HL-60/S4 treated with retinoic acid at 250 ng/mL for 4 days and 3 days (cell line): ENCODE results near the gene PRDX1.

Source experiments
- in situ Hi-C: fragments of 300-500 bp; cut with MboI; formaldehyde crosslinking; loops from 2 replicates; pipeline ENCODE4 v1.7.0; 2022; ENCODE audit warnings: low sequenced_read_pairs

Gene PRDX1

GRCh38 chr1:45521413-45522323 lies at the start of gene PRDX1:
PRDX1 (minus strand) TSS chr1:45521884; CDS start chr1:45519043, 2,841 bp downstream.
- in situ Hi-C loops = no loop called here

DNA sequence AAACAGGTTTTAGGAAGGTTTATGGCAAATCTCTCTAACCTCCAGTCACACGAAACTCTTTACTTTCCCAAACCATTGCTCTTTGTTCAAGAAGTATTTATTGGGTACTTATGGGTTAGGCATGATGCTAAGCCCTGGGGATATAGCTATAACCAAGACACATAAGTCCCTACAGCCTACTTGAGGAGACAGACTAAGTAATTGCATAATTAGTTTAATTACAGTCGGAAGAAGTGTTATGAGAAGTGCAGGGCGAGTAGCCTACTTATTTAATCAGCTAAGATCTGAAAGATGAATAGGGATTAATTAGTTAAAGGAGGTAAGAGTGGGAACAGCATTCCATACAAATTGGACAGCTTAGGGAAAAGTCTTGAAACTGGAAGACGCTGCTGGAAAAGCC lies 48.9 kb upstream of the PRDX1 start:
- in situ Hi-C loops = loop anchor here (25.0 kb wide), 1 partner anchor 558 kb away; the partner anchor contains the start of genes HECTD3 and UROD

DNA sequence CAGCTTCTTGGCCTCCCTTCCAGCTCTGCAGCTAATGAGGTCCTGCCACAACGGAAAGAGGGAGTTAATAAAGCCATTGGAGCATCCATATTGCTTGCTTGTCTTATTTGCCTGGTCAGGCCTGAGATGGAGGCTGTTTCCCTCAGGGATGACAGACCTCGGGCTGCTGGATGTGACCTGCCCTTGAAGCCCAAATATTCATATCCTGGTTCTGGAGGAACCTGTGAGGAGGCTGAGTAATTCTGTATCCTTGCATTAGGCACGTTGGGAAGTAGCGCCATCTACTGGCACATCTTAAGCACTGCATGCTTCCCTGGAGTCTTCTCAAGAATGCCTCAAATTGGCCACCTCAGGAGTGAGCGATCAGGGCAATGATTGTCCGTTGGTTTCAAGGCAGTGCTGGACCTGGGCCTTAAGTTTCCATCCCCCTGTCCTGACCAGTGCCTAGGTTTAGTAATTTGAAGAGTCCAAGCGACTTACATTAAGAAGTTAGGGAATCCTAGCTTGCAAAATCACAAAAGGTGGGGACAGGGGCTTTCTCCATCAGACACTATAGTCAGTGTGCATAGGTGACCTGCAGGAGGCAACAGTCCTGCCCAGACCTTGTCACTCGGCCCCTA lies 48.4 kb upstream of the PRDX1 start:
- in situ Hi-C loops = loop anchor here (5.0 to 25.0 kb wide), 2 partner anchors 63 to 558 kb away; partner anchors contain the start of genes HECTD3 and UROD

DNA sequence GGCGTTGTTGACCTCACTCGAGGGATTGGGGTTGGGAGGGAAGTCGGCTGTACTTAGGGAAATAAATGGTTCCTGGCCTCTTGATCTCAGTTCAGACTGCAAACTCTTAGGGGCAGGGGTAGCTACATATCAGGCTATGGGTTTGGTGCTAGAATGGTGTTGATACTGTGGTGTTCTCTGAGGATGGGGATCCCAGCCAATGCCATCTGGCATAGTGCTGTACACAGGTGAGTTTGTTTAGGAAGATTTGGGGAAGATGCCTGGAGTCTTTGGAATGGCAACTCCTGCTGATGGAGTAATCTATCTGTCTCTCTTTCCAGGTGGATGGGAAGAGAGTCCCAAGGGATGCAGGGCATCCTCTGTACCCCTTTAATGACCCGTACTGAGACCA lies 47.9 kb upstream of the PRDX1 start:
- in situ Hi-C loops = loop anchor here (5.0 to 25.0 kb wide), 2 partner anchors 62 to 557 kb away; partner anchors contain the start of genes HECTD3 and UROD

DNA sequence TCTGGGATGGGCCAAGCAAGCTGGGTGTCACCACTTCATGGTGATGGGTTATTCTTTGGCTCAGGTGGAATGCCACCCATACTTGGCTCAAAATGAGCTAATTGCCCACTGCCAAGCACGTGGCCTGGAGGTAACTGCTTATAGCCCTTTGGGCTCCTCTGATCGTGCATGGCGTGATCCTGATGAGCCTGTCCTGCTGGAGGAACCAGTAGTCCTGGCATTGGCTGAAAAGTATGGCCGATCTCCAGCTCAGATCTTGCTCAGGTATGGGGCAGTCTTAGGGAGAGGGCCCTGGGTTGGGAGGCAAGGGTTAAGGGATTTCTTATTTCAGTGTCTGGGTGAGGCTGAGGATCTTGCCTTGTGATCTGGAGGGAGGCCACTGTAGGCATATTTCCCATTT lies 46.7 kb upstream of the PRDX1 start:
- in situ Hi-C loops = loop anchor here (5.0 to 25.0 kb wide), 2 partner anchors 61 to 556 kb away; partner anchors contain the start of genes HECTD3 and UROD

GRCh38 chr1:45567911-45568310 lies 46.2 kb upstream of the PRDX1 start:
- in situ Hi-C loops = loop anchor here (5.0 to 25.0 kb wide), 2 partner anchors 61 to 556 kb away; partner anchors contain the start of genes HECTD3 and UROD

GRCh38 chr1:45566722-45567121 lies 45.0 kb upstream of the PRDX1 start:
- in situ Hi-C loops = loop anchor here (5.0 to 25.0 kb wide), 2 partner anchors 59 to 554 kb away; partner anchors contain the start of genes HECTD3 and UROD

GRCh38 chr1:45563843-45564242 lies 42.2 kb upstream of the PRDX1 start:
- in situ Hi-C loops = loop anchor here (25.0 kb wide), 1 partner anchor 552 kb away; the partner anchor contains the start of genes HECTD3 and UROD

DNA sequence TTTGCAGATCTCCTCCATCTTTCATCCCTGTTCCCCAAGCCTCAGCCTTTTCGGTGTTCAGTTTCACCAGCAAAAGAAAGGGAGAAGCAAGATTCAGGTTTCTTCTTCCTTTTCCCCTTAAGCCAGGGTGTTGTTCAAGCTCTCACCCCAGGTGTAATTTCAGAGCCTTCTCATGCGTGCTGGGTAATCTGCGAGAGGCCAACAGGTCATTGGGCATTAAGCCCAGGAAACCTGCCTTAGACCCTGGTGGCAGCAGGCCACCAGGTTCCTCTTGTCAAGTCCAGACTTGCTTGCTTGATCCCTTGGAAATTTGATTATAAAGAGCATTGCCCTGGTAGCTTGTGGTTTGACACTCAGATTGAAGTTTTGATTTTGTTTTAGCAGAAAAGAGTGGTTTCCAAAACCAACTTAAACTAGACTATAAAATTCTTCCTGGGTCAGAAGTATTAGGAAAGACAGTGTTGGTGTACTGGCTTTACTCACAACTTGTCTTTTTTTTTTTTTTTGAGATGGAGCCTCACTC lies 35.8 kb upstream of the PRDX1 start:
- in situ Hi-C loops = loop anchor here (25.0 kb wide), 1 partner anchor 545 kb away; the partner anchor contains the start of genes HECTD3 and UROD

DNA sequence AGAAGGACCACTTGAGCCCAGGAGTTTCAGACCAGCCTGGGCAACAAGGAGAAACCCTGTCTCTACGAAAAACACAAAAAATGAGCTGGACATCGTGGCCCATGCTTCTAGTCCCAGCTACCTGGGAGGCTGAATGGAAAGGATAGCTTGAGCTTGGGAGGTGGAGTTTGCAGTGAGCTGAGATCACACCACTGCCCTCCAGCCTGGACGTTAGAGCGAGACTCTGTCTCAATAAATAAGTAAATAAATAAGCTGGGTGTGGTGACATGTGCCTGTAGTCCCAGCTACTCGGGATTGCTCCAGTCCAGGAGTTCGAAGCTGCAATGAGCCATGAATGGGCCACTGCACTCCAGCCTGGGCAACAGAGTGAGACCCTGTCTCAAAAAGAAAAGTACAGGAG lies 32.5 kb upstream of the PRDX1 start:
- in situ Hi-C loops = loop anchor here (25.0 kb wide), 1 partner anchor 542 kb away; the partner anchor contains the start of genes HECTD3 and UROD

DNA sequence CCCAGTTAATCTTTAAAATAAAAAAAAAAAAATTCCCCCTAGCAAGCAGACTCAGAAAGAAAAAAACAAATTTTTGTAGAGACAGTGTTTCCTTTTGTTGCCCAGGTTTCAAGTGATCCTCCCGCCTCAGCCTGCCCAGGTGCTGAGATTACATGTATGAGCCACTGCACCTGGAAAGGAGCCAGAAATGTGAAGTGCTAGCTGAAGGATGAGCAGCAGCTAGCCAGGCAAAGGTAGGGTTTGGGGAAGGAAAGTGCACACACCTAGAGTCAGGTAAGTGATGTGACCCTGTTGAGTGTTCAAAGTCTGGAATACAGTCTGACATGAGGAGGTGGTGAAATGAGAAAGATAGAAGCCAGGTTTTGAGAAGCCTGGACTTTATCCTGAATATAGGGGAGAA lies 30.6 kb upstream of the PRDX1 start:
- in situ Hi-C loops = loop anchor here (25.0 kb wide), 1 partner anchor 540 kb away; the partner anchor contains the start of genes HECTD3 and UROD

- in situ Hi-C loops = loop anchor here (25.0 kb wide), 1 partner anchor 539 kb away; the partner anchor contains the start of genes HECTD3 and UROD
Observed at GRCh38 chr1:45551684-45552083, 30.0 kb upstream of the PRDX1 start.

GRCh38 chr1:45550401-45551351 lies 29.0 kb upstream of the PRDX1 start, which contains the start of gene AKR1A1:
AKR1A1 (plus strand) TSS chr1:45550826; CDS start chr1:45561795, 10,969 bp downstream.
- in situ Hi-C loops = loop anchor here (25.0 kb wide), 1 partner anchor 538 kb away; the partner anchor contains the start of genes HECTD3 and UROD

DNA sequence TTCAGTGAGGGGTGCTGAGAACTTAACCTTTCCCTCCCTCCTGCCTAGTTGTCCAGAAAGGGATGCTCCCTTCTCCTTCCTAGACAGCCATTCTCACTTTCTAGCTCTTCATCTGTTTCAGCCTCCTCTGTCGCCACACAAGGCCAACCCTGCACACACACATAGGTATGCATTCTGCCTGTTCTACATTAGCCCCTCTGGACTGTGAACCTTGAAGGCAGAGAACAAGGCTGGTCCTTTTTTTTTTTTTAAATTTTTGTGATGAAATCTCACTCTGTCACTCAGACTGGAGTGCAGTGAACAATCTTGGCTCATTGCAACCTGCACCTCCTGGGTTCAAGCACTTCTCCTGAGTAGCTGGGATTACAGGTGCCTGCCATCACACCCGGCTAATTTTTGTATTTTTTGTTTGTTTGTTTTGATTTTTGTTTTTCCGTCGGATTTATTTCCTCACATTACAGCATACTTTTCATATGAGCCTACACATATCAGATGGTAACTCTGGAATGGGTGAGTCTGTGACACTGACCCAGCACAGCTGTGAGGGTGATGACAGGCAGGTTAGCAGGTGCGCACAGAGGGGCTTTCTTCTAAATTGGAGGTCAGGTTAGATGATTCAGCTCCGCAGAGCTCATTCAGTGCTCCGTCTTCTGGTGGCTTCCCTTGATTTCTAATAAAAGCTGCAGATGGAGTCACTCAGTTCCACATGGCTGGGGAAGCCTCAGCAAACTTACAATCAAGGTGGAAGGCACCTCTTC lies 24.0 kb upstream of the PRDX1 start:
- in situ Hi-C loops = no loop called here

DNA sequence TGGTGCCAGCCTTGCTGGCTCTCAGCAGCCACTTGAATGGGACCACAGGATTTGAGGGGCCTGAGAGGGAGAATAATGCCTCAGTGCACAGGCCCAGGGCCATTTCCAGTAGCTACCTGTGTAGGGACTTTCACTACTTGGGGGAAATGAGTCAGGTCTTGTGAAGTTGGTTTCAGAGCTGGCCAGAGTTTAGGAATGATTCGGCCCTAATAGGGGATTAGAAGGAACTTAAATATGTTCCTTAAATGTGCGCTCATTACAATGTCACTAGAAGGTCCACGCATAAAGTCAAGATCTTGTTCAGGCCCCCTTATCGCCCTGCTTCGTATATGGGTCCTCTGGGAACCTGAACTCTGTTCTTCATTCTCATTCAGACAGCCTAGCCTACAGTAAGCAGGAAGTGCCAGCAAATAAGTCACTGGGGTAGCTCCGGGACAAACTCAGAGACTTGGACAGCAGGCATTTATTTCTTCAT lies 23.4 kb upstream of the PRDX1 start:
- in situ Hi-C loops = no loop called here

DNA sequence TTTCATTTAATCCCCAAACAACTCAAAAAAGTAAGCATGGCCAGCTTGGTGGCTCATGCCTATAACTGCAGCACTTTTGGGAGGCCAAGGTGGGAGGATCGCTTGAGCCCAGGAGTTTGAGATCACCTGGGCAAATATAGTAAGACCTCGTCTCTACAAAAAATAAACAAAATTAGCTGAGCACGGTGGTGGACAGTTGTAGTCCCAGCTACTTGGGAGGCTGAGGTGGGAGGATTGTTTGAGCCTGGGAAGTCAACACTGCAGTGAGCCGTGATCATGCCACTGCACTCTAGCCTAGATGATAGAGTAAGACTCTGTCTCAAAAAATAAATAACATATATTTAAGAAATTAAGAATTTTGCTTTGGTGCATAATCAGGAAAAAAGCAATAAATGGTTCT lies 22.8 kb upstream of the PRDX1 start:
- in situ Hi-C loops = no loop called here

- in situ Hi-C loops = no loop called here
Observed at GRCh38 chr1:45543581-45544417, 22.1 kb upstream of the PRDX1 start.

- in situ Hi-C loops = no loop called here
Observed at GRCh38 chr1:45542591-45542990, 20.9 kb upstream of the PRDX1 start.
